ENCODE measurements around the gene HEXD.
"Not testable (repeated sequence)": the region's sequence is repeated elsewhere in the genome, so short reads cannot be mapped to it uniquely, and the experiment has no call there.

Gene HEXD

DNA sequence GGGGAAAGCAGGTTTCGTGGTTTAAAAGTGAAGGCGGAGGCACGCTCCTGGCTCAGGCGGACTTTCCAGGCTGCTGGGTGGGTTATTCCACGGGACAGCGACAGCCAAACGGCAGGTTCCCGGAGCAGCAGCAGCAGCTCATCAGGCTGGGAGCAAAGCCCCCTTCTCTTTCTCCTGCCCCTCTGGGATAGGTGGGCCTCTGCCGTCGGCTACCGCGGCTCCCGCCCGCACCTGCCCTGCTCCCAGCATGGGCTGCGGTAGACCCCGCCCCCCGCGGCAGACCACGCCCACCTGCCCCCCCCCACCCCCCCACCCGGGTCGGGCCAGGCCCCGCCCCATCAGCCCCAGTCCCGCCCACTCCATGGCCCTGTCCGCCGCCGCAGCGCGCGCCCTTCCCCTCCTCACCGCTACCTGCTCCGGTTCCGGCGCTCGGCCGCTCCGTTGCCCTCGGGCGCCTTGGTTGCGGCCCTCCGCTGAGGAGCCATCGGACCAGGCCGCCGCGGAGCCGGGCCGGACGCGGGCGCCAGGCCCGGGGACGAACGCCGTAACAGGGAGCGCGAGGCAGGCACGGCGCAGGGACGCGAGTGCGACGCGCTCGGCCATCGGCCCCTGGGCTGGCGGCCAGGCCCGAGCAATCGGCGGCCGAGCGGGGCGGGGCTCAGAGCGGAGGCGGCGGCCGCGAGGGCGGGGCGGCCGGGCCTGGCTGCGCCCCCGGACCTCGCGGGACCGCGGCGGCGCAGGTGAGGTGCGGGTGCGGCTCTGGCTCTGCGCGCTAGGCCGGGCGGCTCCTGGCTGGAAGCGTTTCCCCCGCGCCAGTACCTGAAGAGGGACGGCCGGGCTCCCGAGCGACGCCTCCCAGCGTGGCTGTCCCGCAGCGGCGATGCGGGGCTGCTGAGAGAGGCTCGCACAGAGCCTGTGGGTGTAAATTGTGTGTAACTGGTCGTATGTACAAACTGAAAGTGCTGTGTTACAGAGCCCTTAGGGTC is at the start of gene HEXD, which contains the start of gene OGFOD3:
TSS of gene HEXD (plus strand) at position 347 of the 986 bp plus-strand sequence. CDS start 1,453 bp downstream, outside the sequence.
TSS of gene OGFOD3 (minus strand) at position 586 of the 986 bp plus-strand sequence. CDS start at position 485, 101 bp downstream.
- peak; percentile 99 for DNase-seq (ENCODE audit: low spot score)
- TF ChIP-seq CTCF (IDR thresholded peaks at IDR 0.05; ENCODE audit: extremely low read depth, missing control alignments), result no peak

DNA sequence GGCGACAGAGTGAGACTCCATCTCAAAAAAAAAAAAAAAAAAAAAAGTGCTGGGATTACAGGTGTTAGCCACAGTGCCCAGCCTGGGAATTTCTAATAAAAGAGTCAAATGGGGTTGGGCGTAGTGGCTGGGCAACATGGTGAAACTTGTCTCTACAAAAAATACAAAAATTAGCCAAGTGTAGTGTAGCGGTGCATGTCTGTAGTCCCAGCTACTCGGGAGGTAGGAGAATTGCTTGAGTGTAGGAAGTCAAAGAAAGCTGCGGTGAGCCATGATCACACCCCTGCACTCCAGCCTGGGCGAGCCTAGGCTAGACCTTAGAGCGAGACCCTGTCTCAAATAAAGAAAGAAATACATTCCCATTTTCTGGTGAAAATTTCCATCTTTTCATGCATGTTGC is 48.9 kb upstream of the HEXD start:
- no peak for TF ChIP-seq CTCF (IDR thresholded peaks at IDR 0.05; ENCODE audit: extremely low read depth, missing control alignments)

GRCh38 chr17:82370471-82371332 is 47.4 kb upstream of the HEXD start:
- peak; percentile 75 for DNase-seq (ENCODE audit: low spot score)
- TF ChIP-seq CTCF (IDR thresholded peaks at IDR 0.05; ENCODE audit: extremely low read depth, missing control alignments), result no peak

More for the DNA sequence above, 48.9 kb upstream of the HEXD start:
- no peak for DNase-seq (ENCODE audit: low spot score)

- TF ChIP-seq CTCF (IDR thresholded peaks at IDR 0.05; ENCODE audit: extremely low read depth, missing control alignments), result no peak
- no peak for DNase-seq (ENCODE audit: low spot score)
Measured at GRCh38 chr17:82371333-82372248, 46.6 kb upstream of the HEXD start, which contains the start of gene UTS2R. Gene UTS2R (plus strand): TSS chr17:82371765. CDS start chr17:82374325, 2,560 bp downstream.

GRCh38 chr17:82372249-82373071 is 45.7 kb upstream of the HEXD start:
- TF ChIP-seq CTCF (IDR thresholded peaks at IDR 0.05; ENCODE audit: extremely low read depth, missing control alignments), result no peak
- DNase-seq (ENCODE audit: low spot score), result peak; percentile 71

DNA sequence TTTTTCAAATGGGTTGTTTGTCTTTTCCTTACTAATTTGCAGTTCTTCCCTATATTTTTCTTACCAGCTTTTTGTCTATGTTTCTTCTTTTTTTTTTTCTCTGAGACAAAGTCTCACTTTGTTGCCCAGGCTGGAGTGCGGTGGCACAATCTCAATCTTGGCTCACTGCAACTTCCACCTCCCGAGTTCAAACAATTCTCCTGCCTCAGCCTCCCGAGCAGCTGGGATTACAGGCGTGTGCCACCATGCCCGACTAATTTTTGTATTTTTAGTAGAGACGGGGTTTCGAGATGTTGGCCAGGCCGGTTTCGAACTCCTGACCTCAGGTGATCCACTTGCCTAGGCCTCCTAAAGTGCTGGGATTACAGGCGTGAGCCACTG is 45.1 kb upstream of the HEXD start:
- not testable (repeated sequence) for DNase-seq (ENCODE audit: low spot score)
